Fibroblast of skin of back (primary cell): Measurements from ENCODE around the gene RILP.

Source experiments
- DNase-seq: peaks from one replicate; pipeline ENCODE4 v3.0.0-alpha.2; 2013

Gene RILP

GRCh38 chr17:1598399-1599095 is 51.1 kb downstream of the RILP start:
- no peak for DNase-seq

GRCh38 chr17:1597861-1598342 is 51.8 kb downstream of the RILP start:
- no peak for DNase-seq
